GM23338 (cell line): ENCODE data around the gene ZNF708. TPM values are rescaled to one million over a fixed set of nuclear protein-coding genes. Genes with fewer than 3 reads are reported as not detected.
"Not testable (repeated sequence)": the region's sequence is repeated elsewhere in the genome, so short reads cannot be mapped to it uniquely, and the experiment has no call there.

ENCODE experiments used
- ATAC-seq: fragments of 200-7000 bp; cut with Tn5 transposase; 3 replicates; pipeline ENCODE4 v1.9.1; 2020
- DNase-seq: peaks from one replicate; pipeline ENCODE4 v3.0.0-alpha.2; 2015; ENCODE audit warnings: low spot score
- H2AFZ ChIP-seq: fragments of 200-600 bp; sonication (generic); 2 replicates; pipeline ENCODE4 v1.8.0; 2016; ENCODE audit warnings: antibody characterized with exemption, mild to moderate bottlenecking, moderate library complexity
- H3F3A ChIP-seq: fragments of 200-600 bp; sonication (generic); replicated peaks from 2 replicates; pipeline ENCODE4 v1.8.0; 2017; ENCODE audit warnings: antibody characterized with exemption, mixed run types, low read depth
- H3K27ac ChIP-seq: fragments of 200-600 bp; sonication (generic); 2 replicates; pipeline ENCODE4 v1.6.1; 2016; ENCODE audit warnings: low read depth
- H3K27me3 ChIP-seq: fragments of 200-600 bp; sonication (generic); 2 replicates; pipeline ENCODE4 v1.8.0; 2016; ENCODE audit warnings: mild to moderate bottlenecking, mixed run types, moderate library complexity; ENCODE audit not compliant: insufficient read depth
- H3K36me3 ChIP-seq: fragments of 200-600 bp; sonication (generic); 2 replicates; pipeline ENCODE4 v1.8.0; 2016; ENCODE audit warnings: mild to moderate bottlenecking; ENCODE audit not compliant: insufficient read depth
- H3K4me1 ChIP-seq: fragments of 200-600 bp; sonication (generic); 2 replicates; pipeline ENCODE4 v1.8.0; 2016; ENCODE audit warnings: mild to moderate bottlenecking, moderate library complexity; ENCODE audit not compliant: insufficient read depth
- H3K4me2 ChIP-seq: fragments of 200-600 bp; sonication (generic); 2 replicates; pipeline ENCODE4 v1.7.1; 2017; ENCODE audit warnings: mixed run types
- H3K4me3 ChIP-seq: fragments of 200-600 bp; sonication (generic); 2 replicates; pipeline ENCODE4 v1.6.1; 2016; ENCODE audit warnings: mixed run types
- H3K79me2 ChIP-seq: fragments of 200-600 bp; sonication (generic); replicated peaks from 2 replicates; pipeline ENCODE4 v1.8.0; 2017; ENCODE audit warnings: mild to moderate bottlenecking; ENCODE audit not compliant: insufficient read depth
- H3K9me2 ChIP-seq: fragments of 200-600 bp; sonication (generic); 2 replicates; pipeline ENCODE4 v1.8.0; 2017; ENCODE audit not compliant: insufficient read depth
- H4K20me1 ChIP-seq: fragments of 200-600 bp; sonication (generic); replicated peaks from 2 replicates; pipeline ENCODE4 v1.8.0; 2017; ENCODE audit warnings: mild to moderate bottlenecking; ENCODE audit not compliant: insufficient read depth
- H3K27ac Mint-ChIP-seq: 2 replicates; pipeline ENCODE4 v1.8.0; 2020; ENCODE audit warnings: inconsistent platforms, mild to moderate bottlenecking, moderate library complexity, mixed read lengths
- H3K27me3 Mint-ChIP-seq: 3 replicates; pipeline ENCODE4 v1.8.0; 2022; ENCODE audit warnings: low read depth, mild to moderate bottlenecking, moderate library complexity, mixed read lengths, inconsistent platforms; ENCODE audit not compliant: insufficient read depth, poor library complexity
- H3K36me3 Mint-ChIP-seq: 3 replicates; pipeline ENCODE4 v1.8.0; 2021; ENCODE audit warnings: low read depth, mild to moderate bottlenecking, inconsistent platforms, moderate library complexity, mixed read lengths
- H3K4me1 Mint-ChIP-seq: 3 replicates; pipeline ENCODE4 v1.8.0; 2020; ENCODE audit warnings: mild to moderate bottlenecking, inconsistent platforms, mixed read lengths
- H3K4me3 Mint-ChIP-seq: 3 replicates; pipeline ENCODE4 v1.8.0; 2021; ENCODE audit warnings: moderate library complexity, mild to moderate bottlenecking, inconsistent platforms, mixed read lengths
- H3K9me3 Mint-ChIP-seq: 3 replicates; pipeline ENCODE4 v1.8.0; 2020; ENCODE audit warnings: moderate library complexity, mild to moderate bottlenecking, inconsistent platforms, mixed read lengths
- CREB1 ChIP-seq: fragments of 250-450 bp; sonication (Bioruptor Pico); IDR thresholded peaks from 2 replicates; pipeline ENCODE4 v1.5.0; 2020; ENCODE audit warnings: low read depth, mild to moderate bottlenecking, moderate library complexity
- ETS1 ChIP-seq: IDR thresholded peaks from 2 replicates; pipeline ENCODE4 v1.6.1; 2016; ENCODE audit warnings: antibody characterized with exemption
- EZH2phosphoT487 ChIP-seq: fragments of 200-600 bp; sonication (generic); IDR thresholded peaks from one replicate; pipeline ENCODE4 v1.8.1; 2018; ENCODE audit warnings: antibody characterized with exemption; ENCODE audit not compliant: unreplicated experiment
- POLR2AphosphoS5 ChIP-seq: IDR thresholded peaks from 2 replicates; pipeline ENCODE4 v1.6.1; 2016; ENCODE audit warnings: antibody characterized with exemption, low read depth
- STAT1 ChIP-seq: IDR thresholded peaks from one replicate; pipeline ENCODE4 v1.6.1; 2016; ENCODE audit warnings: antibody characterized with exemption; ENCODE audit not compliant: unreplicated experiment
- ZNF114 ChIP-seq: fragments of 250-450 bp; sonication (Bioruptor Pico); IDR thresholded peaks from 2 replicates; pipeline ENCODE4 v1.5.0; 2020; ENCODE audit warnings: mild to moderate bottlenecking, moderate library complexity
- ZNF331 ChIP-seq: fragments of 250-450 bp; sonication (Bioruptor Pico); IDR thresholded peaks from 2 replicates; pipeline ENCODE4 v1.5.0; 2020; ENCODE audit warnings: low read depth, mild to moderate bottlenecking, moderate library complexity
- polyA plus RNA-seq: library from polyadenylated mRNA; unstranded; fragments of >200 nt; fragmentation: Nextera tagmentation; extraction: Ambion mirVana; gene quantifications from 2 replicates; pipeline ENCODE4 v1.2.1, GENCODE V29; 2016
- total RNA-seq: library from RNA; depleted of rRNA; stranded (reverse); fragments of >200 nt; shearing (Covaris generic); gene quantifications from 2 replicates; pipeline ENCODE4 v1.2.3, GENCODE V29; 2014
- TF ChIP-seq, protein P1 (sequence below): fragments of 250-450 bp; sonication (Bioruptor Pico); IDR thresholded peaks from 2 replicates; pipeline ENCODE4 v1.5.0; 2020; ENCODE audit warnings: mild to moderate bottlenecking, moderate library complexity

ZNF708 gene
- total and polyA plus RNA-seq, 2 experiments from 2014 or later: 15.7 to 71.9 TPM

DNA sequence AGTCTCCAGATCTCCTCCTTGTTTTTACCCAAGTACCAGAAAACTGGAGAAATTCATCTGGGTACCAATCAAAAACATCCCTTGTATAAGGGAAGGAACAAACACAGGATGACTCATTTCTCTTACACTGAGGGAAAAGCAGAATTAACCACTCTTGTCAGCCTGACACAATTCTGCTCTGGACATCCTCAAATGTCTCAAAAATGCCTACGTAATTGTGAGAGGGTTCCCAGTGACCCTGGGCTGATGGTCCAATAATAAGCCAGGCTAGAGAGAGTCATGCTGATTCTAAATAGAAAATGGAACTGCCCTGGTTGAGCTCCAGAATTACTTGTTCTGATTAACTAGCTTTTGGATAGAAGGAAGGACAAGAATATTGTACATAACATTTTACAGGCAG is 14.5 kb downstream of the ZNF708 start:
- H3F3A ChIP-seq: no peaks in the 10 kb centered on the region
- no peak for ATAC-seq
- peaks cover 50% of the 10 kb centered on the region for H4K20me1 ChIP-seq
- H3K27ac Mint-ChIP-seq: no peak overlapping the region
- H3K4me1 ChIP-seq: 0 out of 2 replicates have a peak, but pooled peaks cover 9% of the 10 kb centered on the region
- no peaks in the 10 kb centered on the region for H3K27me3 Mint-ChIP-seq
- no peak for DNase-seq
- H2AFZ ChIP-seq: no peak overlapping the region
- H3K9me2 ChIP-seq: no peaks in the 10 kb centered on the region
- H3K27me3 ChIP-seq: no peaks in the 10 kb centered on the region
- peaks cover 22% of the 10 kb centered on the region for H3K36me3 Mint-ChIP-seq
- H3K4me3 Mint-ChIP-seq: no peak overlapping the region
- no peak overlapping the region for H3K4me3 ChIP-seq
- H3K4me1 Mint-ChIP-seq: peaks cover 9% of the 10 kb centered on the region; the same call in 2 of the 3 replicates
- peaks cover 98% of the 10 kb centered on the region for H3K79me2 ChIP-seq
- no peaks in the 10 kb centered on the region for H3K36me3 ChIP-seq
- no peak overlapping the region for H3K4me2 ChIP-seq
- no peaks in the 10 kb centered on the region for H3K9me3 Mint-ChIP-seq
- no peak overlapping the region for H3K27ac ChIP-seq
- no peak for TF ChIP-seq CREB1
- TF ChIP-seq ZNF331: no peak
- TF ChIP-seq ZNF114 (CRISPR knock-in tag): no peak
- no peak for TF ChIP-seq POLR2AphosphoS5

GRCh38 chr19:21312807-21313206 is 16.4 kb downstream of the ZNF708 start:
- Histone ChIP-seq H3K79me2 (peaks cover 84% of the 10 kb centered on the region), H4K20me1 (peaks cover 32% of the 10 kb centered on the region)
- not testable (repeated sequence) for H3K4me2 ChIP-seq, DNase-seq, H3F3A ChIP-seq, H3K4me3 ChIP-seq, H3K36me3 ChIP-seq, ATAC-seq, H3K4me1 Mint-ChIP-seq, H3K4me3 Mint-ChIP-seq, H3K9me3 Mint-ChIP-seq, H3K9me2 ChIP-seq, H3K4me1 ChIP-seq, H3K27ac ChIP-seq, H2AFZ ChIP-seq, H3K27me3 ChIP-seq, H3K27me3 Mint-ChIP-seq, H3K27ac Mint-ChIP-seq
- peaks cover 29% of the 10 kb centered on the region for H3K36me3 Mint-ChIP-seq

- no peaks in the 10 kb centered on the region for H3K9me2 ChIP-seq
- ATAC-seq: no peak
- H3K79me2 ChIP-seq: peaks cover 47% of the 10 kb centered on the region
- no peaks in the 10 kb centered on the region for H3K4me1 Mint-ChIP-seq
- H3K27me3 ChIP-seq: no peaks in the 10 kb centered on the region
- no peaks in the 10 kb centered on the region for H3K9me3 Mint-ChIP-seq
- H3K4me2 ChIP-seq: no peak overlapping the region
- no peak overlapping the region for H3K4me3 Mint-ChIP-seq
- peaks cover 49% of the 10 kb centered on the region for H3K36me3 Mint-ChIP-seq
- no peak overlapping the region for H3K27ac Mint-ChIP-seq
- H3K4me1 ChIP-seq: no peaks in the 10 kb centered on the region
- H3K27me3 Mint-ChIP-seq: no peaks in the 10 kb centered on the region
- no peak overlapping the region for H3K27ac ChIP-seq
- no peak overlapping the region for H2AFZ ChIP-seq
- H3K4me3 ChIP-seq: no peak overlapping the region
- peaks cover 4% of the 10 kb centered on the region; the same call in 1 of the 2 replicates for H4K20me1 ChIP-seq
- DNase-seq: no peak
- no peaks in the 10 kb centered on the region for H3F3A ChIP-seq
- H3K36me3 ChIP-seq: peaks cover 5% of the 10 kb centered on the region; the same call in 1 of the 2 replicates
- TF ChIP-seq ZNF114 (CRISPR knock-in tag): no peak
- TF ChIP-seq ETS1: no peak
- no peak for TF ChIP-seq STAT1
- no peak for TF ChIP-seq EZH2phosphoT487
- TF ChIP-seq, protein P1, sequence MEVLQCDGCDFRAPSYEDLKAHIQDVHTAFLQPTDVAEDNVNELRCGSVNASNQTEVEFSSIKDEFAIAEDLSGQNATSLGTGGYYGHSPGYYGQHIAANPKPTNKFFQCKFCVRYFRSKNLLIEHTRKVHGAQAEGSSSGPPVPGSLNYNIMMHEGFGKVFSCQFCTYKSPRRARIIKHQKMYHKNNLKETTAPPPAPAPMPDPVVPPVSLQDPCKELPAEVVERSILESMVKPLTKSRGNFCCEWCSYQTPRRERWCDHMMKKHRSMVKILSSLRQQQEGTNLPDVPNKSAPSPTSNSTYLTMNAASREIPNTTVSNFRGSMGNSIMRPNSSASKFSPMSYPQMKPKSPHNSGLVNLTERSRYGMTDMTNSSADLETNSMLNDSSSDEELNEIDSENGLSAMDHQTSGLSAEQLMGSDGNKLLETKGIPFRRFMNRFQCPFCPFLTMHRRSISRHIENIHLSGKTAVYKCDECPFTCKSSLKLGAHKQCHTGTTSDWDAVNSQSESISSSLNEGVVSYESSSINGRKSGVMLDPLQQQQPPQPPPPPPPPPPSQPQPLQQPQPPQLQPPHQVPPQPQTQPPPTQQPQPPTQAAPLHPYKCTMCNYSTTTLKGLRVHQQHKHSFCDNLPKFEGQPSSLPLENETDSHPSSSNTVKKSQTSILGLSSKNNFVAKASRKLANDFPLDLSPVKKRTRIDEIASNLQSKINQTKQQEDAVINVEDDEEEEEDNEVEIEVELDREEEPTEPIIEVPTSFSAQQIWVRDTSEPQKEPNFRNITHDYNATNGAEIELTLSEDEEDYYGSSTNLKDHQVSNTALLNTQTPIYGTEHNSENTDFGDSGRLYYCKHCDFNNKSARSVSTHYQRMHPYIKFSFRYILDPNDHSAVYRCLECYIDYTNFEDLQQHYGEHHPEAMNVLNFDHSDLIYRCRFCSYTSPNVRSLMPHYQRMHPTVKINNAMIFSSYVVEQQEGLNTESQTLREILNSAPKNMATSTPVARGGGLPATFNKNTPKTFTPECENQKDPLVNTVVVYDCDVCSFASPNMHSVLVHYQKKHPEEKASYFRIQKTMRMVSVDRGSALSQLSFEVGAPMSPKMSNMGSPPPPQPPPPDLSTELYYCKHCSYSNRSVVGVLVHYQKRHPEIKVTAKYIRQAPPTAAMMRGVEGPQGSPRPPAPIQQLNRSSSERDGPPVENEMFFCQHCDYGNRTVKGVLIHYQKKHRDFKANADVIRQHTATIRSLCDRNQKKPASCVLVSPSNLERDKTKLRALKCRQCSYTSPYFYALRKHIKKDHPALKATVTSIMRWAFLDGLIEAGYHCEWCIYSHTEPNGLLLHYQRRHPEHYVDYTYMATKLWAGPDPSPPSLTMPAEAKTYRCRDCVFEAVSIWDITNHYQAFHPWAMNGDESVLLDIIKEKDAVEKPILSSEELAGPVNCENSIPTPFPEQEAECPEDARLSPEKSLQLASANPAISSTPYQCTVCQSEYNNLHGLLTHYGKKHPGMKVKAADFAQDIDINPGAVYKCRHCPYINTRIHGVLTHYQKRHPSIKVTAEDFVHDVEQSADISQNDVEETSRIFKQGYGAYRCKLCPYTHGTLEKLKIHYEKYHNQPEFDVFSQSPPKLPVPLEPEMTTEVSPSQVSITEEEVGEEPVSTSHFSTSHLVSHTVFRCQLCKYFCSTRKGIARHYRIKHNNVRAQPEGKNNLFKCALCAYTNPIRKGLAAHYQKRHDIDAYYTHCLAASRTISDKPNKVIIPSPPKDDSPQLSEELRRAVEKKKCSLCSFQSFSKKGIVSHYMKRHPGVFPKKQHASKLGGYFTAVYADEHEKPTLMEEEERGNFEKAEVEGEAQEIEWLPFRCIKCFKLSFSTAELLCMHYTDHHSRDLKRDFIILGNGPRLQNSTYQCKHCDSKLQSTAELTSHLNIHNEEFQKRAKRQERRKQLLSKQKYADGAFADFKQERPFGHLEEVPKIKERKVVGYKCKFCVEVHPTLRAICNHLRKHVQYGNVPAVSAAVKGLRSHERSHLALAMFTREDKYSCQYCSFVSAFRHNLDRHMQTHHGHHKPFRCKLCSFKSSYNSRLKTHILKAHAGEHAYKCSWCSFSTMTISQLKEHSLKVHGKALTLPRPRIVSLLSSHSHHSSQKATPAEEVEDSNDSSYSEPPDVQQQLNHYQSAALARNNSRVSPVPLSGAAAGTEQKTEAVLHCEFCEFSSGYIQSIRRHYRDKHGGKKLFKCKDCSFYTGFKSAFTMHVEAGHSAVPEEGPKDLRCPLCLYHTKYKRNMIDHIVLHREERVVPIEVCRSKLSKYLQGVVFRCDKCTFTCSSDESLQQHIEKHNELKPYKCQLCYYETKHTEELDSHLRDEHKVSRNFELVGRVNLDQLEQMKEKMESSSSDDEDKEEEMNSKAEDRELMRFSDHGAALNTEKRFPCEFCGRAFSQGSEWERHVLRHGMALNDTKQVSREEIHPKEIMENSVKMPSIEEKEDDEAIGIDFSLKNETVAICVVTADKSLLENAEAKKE (CRISPR knock-in tag): no peak
Observed at GRCh38 chr19:21308773-21309172, 20.4 kb downstream of the ZNF708 start.
